Mucosa of rectum (tissue), 2 donors: Measurements from ENCODE around the gene TMCO1.
"Not testable (repeated sequence)": the region's sequence is repeated elsewhere in the genome, so short reads cannot be mapped to it uniquely, and the experiment has no call there.

Source experiments
- H3K27ac ChIP-seq, 2 donors: one replicate each; pipeline ENCODE4 v1.7.0; 2013; ENCODE audit warnings: inconsistent platforms in 2 of 2, low read depth in 2 of 2, low read length in 2 of 2
- H3K27me3 ChIP-seq, 2 donors: one replicate each; pipeline ENCODE4 v1.7.0; 2013; ENCODE audit warnings: low read length in 2 of 2; ENCODE audit not compliant: control insufficient read depth in 2 of 2, insufficient read depth in 2 of 2
- H3K36me3 ChIP-seq, 2 donors: one replicate each; pipeline ENCODE4 v1.7.0; 2013; ENCODE audit warnings: low read length in 2 of 2; ENCODE audit not compliant: control insufficient read depth in 2 of 2, insufficient read depth in 2 of 2
- H3K4me1 ChIP-seq, 2 donors: one replicate each; pipeline ENCODE4 v1.7.0; 2013; ENCODE audit warnings: low read length in 2 of 2, mild to moderate bottlenecking in 1 of 2; ENCODE audit not compliant: control insufficient read depth in 2 of 2, insufficient read depth in 2 of 2
- H3K4me3 ChIP-seq, 2 donors: one replicate each; pipeline ENCODE4 v1.7.0; 2013; ENCODE audit warnings: low read length in 2 of 2
- H3K9ac ChIP-seq, 2 donors: one replicate each; pipeline ENCODE4 v1.7.0; 2013; ENCODE audit warnings: low read length in 2 of 2, low read depth in 1 of 2, mild to moderate bottlenecking in 1 of 2
- H3K9me3 ChIP-seq, 2 donors: one replicate each; pipeline ENCODE4 v1.7.0; 2013; ENCODE audit warnings: low read length in 2 of 2; ENCODE audit not compliant: control insufficient read depth in 2 of 2
- donor health status: healthy.
- donor health status: Normal muscosa, but diverticular disease.

TMCO1 gene

GRCh38 chr1:165748550-165748949 is 20.1 kb downstream of the TMCO1 start:
- peak overlapping the region; percentile 35 to 50 for H3K27ac ChIP-seq
- H3K9me3 ChIP-seq = no peaks in the 10 kb centered on the region
- no peaks in the 10 kb centered on the region for H3K27me3 ChIP-seq
- peaks cover 3 to 20% of the 10 kb centered on the region in 2 donors for H3K36me3 ChIP-seq
- no peaks in the 10 kb centered on the region for H3K4me1 ChIP-seq
- H3K9ac ChIP-seq = no peak overlapping the region
- no peak overlapping the region for H3K4me3 ChIP-seq

- Histone ChIP-seq H3K4me3 (no peak overlapping the region), H3K27me3 (no peaks in the 10 kb centered on the region), H3K4me1 (no peaks in the 10 kb centered on the region), H3K36me3 (peaks cover 5 to 18% of the 10 kb centered on the region in 2 donors), H3K9ac (no peak overlapping the region), H3K27ac (peak overlapping the region; percentile 35 to 50), H3K9me3 (no peaks in the 10 kb centered on the region)
These were observed 20.8 kb downstream of the TMCO1 start for GRCh38 chr1:165747632-165748447.

GRCh38 chr1:165744913-165745312 is 23.8 kb downstream of the TMCO1 start:
- H3K36me3 ChIP-seq = peaks cover 25 to 36% of the 10 kb centered on the region in 2 donors
- not testable (repeated sequence) for H3K9me3 ChIP-seq, H3K9ac ChIP-seq, H3K27ac ChIP-seq, H3K4me3 ChIP-seq, H3K4me1 ChIP-seq, H3K27me3 ChIP-seq

GRCh38 chr1:165742194-165742593 is 26.5 kb downstream of the TMCO1 start:
- no peak overlapping the region for H3K27ac ChIP-seq
- H3K9ac ChIP-seq = no peak overlapping the region
- no peaks in the 10 kb centered on the region for H3K27me3 ChIP-seq
- no peaks in the 10 kb centered on the region for H3K4me1 ChIP-seq
- H3K36me3 ChIP-seq = peaks cover 32 to 40% of the 10 kb centered on the region in 2 donors
- H3K4me3 ChIP-seq = no peak overlapping the region
- H3K9me3 ChIP-seq = no peaks in the 10 kb centered on the region

GRCh38 chr1:165738794-165739193 is 29.9 kb downstream of the TMCO1 start:
- Histone ChIP-seq H3K9me3 (no peaks in the 10 kb centered on the region), H3K4me1 (no peaks in the 10 kb centered on the region), H3K27me3 (no peaks in the 10 kb centered on the region), H3K9ac (no peak overlapping the region), H3K4me3 (no peak overlapping the region), H3K27ac (no peak overlapping the region), H3K36me3 (peaks cover 34 to 39% of the 10 kb centered on the region in 2 donors)

- Histone ChIP-seq H3K9ac (no peak overlapping the region), H3K4me1 (no peaks in the 10 kb centered on the region), H3K4me3 (no peak overlapping the region), H3K27me3 (no peaks in the 10 kb centered on the region), H3K27ac (no peak overlapping the region), H3K9me3 (no peaks in the 10 kb centered on the region), H3K36me3 (peaks cover 26 to 34% of the 10 kb centered on the region in 2 donors)
These were observed 31.5 kb downstream of the TMCO1 start for GRCh38 chr1:165737196-165737595.

GRCh38 chr1:165734906-165735305 is 33.8 kb downstream of the TMCO1 start:
- Histone ChIP-seq H3K36me3 (peaks cover 9 to 25% of the 10 kb centered on the region in 2 donors), H3K4me1 (no peaks in the 10 kb centered on the region), H3K27ac (no peak overlapping the region), H3K9ac (no peak overlapping the region), H3K4me3 (no peak overlapping the region), H3K27me3 (no peaks in the 10 kb centered on the region), H3K9me3 (no peaks in the 10 kb centered on the region)

- Histone ChIP-seq H3K4me1 (no peaks in the 10 kb centered on the region), H3K9ac (no peak overlapping the region), H3K27ac (no peak overlapping the region), H3K9me3 (no peaks in the 10 kb centered on the region), H3K4me3 (no peak overlapping the region), H3K36me3 (peaks cover 18 to 30% of the 10 kb centered on the region in 2 donors), H3K27me3 (no peaks in the 10 kb centered on the region)
These were observed 41.8 kb downstream of the TMCO1 start for GRCh38 chr1:165726841-165727240.

GRCh38 chr1:165726169-165726568 is 42.5 kb downstream of the TMCO1 start:
- Histone ChIP-seq H3K4me3 (no peak overlapping the region), H3K4me1 (no peaks in the 10 kb centered on the region), H3K27me3 (no peaks in the 10 kb centered on the region), H3K36me3 (peaks cover 18 to 24% of the 10 kb centered on the region in 2 donors), H3K27ac (no peak overlapping the region), H3K9ac (no peak overlapping the region), H3K9me3 (no peaks in the 10 kb centered on the region)

- no peak overlapping the region for H3K4me3 ChIP-seq
- no peak overlapping the region for H3K27ac ChIP-seq
- no peaks in the 10 kb centered on the region for H3K4me1 ChIP-seq
- H3K9ac ChIP-seq = no peak overlapping the region
- H3K9me3 ChIP-seq = no peaks in the 10 kb centered on the region
- no peaks in the 10 kb centered on the region for H3K36me3 ChIP-seq
- H3K27me3 ChIP-seq = no peaks in the 10 kb centered on the region
These were observed 50.7 kb downstream of the TMCO1 start for GRCh38 chr1:165717918-165718515.
